ENCODE results near the gene TBC1D22A.

Gene TBC1D22A

DNA sequence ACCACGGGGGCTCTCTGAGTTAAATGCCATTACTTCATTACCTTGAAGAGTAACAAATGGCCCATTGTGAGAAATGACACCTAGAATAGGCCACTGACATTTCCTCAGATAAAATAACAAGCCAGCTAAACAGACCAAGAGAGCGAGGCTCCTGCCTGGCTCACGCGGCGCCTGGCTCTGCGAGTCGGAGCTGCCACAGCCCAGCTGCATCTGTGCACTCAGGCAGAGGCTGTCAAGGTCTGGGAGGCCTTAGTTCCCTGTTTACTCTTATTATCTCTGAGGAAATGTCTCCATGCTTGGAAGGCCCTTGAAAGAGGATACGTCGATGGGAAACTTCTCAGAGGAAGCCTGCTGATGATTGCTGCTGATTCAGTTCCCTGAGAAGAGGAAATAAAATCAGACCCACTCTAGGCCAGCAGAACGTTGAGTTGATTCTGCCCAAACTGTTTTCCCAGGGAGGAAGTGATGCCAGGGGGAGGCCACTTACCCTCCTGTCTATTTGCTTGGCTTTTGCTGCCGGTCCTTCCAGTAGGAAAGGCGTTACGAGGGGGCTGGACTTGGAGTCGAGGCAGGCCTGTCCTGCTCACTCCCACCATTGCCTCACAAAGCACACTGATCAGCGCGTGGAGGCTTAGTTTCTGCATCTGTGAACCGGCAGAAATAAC lies 208.8 kb downstream of the TBC1D22A start:
- no peak for DNase-seq (ENCODE audit: extremely low spot score)
- TF ChIP-seq, protein P1, sequence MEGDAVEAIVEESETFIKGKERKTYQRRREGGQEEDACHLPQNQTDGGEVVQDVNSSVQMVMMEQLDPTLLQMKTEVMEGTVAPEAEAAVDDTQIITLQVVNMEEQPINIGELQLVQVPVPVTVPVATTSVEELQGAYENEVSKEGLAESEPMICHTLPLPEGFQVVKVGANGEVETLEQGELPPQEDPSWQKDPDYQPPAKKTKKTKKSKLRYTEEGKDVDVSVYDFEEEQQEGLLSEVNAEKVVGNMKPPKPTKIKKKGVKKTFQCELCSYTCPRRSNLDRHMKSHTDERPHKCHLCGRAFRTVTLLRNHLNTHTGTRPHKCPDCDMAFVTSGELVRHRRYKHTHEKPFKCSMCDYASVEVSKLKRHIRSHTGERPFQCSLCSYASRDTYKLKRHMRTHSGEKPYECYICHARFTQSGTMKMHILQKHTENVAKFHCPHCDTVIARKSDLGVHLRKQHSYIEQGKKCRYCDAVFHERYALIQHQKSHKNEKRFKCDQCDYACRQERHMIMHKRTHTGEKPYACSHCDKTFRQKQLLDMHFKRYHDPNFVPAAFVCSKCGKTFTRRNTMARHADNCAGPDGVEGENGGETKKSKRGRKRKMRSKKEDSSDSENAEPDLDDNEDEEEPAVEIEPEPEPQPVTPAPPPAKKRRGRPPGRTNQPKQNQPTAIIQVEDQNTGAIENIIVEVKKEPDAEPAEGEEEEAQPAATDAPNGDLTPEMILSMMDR (IDR thresholded peaks at IDR 0.05; ENCODE audit: control extremely low read depth, extremely low read depth, low read depth, missing control alignments) = no peak
- ChIA-PET CTCF (no interaction called here), POLR2A (no interaction called here)

DNA sequence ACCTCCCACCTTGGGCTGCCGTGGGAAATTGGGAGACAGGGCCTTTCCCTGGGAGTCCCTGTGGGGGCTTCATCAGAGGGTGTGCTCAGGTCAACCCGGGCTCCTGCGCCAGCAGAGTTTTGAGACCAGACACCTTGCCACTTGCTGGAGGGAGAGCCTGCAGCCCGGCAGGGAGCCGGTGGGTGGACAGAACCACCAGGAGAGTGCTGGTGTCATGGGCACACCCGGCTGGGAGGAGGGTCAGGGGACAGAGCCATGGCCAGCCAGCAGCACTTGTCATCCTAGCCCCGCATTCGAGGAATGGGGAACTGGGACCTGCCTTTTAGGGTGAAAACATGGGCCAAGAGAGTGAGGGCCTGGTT lies 209.3 kb downstream of the TBC1D22A start:
- no peak for DNase-seq (ENCODE audit: extremely low spot score)
- TF ChIP-seq, protein P1 (IDR thresholded peaks at IDR 0.05; ENCODE audit: control extremely low read depth, extremely low read depth, low read depth, missing control alignments) = no peak
- ChIA-PET CTCF (no interaction called here), POLR2A (no interaction called here)

DNA sequence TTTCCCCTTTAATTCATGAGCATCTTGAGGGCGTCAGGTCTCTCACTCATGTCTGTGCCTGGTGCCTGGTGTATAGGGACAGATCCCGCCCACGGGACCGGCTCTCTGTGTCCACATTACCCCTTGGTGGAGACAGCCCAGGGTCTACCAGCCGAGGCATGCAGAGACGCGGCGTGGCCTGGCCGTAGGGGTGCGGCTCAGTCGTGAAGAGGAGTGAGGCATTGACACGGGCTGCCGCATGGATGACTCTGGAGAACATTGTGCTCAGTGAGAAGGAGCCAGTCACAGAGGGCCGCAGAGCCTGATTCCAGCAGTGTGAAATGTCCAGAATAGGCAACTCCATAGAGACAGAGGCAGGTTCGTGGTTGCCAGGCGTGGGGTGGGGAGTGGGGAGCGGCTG lies 209.8 kb downstream of the TBC1D22A start:
- TF ChIP-seq, protein P1 (IDR thresholded peaks at IDR 0.05; ENCODE audit: control extremely low read depth, extremely low read depth, low read depth, missing control alignments) = no peak
- no peak for DNase-seq (ENCODE audit: extremely low spot score)
- ChIA-PET POLR2A (no interaction called here), CTCF (no interaction called here)

DNA sequence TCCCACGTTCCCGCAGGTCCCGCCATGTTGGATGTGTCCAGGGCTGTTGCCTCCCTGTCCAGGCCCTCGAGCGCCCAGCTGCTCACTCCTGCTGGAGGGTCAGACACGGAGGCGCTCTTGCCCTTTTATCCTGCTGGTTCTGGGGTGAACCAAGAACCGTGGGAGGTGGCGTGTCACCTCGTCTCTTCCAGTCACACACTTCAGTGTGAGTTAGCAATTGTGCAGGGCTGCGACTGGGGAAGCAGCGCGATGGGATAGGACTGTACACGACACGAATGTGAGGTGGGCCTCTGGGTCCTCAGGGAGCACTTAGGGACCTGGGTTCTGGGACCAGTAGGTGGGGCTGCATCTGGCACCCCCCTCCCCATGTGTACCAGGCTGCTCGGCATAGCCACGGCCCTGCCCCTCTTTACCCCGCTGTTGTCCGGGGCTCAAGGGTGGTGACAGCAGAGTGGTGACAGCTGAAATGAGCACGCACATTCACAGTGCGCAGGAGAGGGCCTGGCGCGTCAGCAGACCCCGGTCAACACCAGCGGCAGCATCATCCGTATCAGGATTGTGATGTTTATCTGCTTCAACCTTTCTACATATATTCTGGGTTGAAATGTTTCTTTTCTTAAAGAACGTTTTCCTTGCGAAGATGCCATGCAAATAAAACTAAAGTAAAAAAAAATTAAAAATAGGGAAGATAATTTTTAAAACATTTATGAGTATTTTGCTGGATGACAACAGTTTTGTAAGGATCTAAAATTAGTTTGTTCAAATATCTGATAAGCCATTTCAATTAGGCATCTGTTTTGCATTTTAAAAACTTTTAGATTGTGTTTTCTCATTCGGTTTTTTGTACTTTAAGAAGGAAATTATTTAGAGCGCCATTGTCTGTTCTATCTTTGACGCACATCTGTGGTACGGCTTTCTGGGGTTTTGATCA lies 210.7 kb downstream of the TBC1D22A start:
- DNase-seq (ENCODE audit: extremely low spot score) = no peak
- ChIA-PET POLR2A (no interaction called here), CTCF (no interaction called here)
- TF ChIP-seq, protein P1 (IDR thresholded peaks at IDR 0.05; ENCODE audit: control extremely low read depth, extremely low read depth, low read depth, missing control alignments) = no peak

DNA sequence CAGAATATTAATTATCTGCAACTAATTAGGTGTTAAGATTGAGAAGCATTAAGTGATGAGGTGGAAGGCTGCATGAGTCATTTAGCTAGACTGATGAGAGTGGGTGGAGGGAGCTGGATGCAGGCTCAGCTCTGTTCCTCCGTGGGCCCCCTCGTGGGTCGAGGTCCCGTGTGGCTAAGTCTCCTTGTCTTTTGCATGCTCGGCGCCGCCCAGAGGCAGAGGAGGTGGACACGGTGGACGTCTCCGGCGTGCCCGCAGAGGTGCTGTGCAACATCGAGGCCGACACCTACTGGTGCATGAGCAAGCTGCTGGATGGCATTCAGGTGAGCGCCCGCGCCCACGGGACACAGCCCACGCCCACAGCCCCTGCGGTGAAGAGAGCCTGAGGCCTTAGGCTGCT lies 211.6 kb downstream of the TBC1D22A start:
- POLR2A ChIA-PET = no interaction called here
- TF ChIP-seq, protein P1 (IDR thresholded peaks at IDR 0.05; ENCODE audit: control extremely low read depth, extremely low read depth, low read depth, missing control alignments) = no peak
- CTCF ChIA-PET = no interaction called here
- no peak for DNase-seq (ENCODE audit: extremely low spot score)

DNA sequence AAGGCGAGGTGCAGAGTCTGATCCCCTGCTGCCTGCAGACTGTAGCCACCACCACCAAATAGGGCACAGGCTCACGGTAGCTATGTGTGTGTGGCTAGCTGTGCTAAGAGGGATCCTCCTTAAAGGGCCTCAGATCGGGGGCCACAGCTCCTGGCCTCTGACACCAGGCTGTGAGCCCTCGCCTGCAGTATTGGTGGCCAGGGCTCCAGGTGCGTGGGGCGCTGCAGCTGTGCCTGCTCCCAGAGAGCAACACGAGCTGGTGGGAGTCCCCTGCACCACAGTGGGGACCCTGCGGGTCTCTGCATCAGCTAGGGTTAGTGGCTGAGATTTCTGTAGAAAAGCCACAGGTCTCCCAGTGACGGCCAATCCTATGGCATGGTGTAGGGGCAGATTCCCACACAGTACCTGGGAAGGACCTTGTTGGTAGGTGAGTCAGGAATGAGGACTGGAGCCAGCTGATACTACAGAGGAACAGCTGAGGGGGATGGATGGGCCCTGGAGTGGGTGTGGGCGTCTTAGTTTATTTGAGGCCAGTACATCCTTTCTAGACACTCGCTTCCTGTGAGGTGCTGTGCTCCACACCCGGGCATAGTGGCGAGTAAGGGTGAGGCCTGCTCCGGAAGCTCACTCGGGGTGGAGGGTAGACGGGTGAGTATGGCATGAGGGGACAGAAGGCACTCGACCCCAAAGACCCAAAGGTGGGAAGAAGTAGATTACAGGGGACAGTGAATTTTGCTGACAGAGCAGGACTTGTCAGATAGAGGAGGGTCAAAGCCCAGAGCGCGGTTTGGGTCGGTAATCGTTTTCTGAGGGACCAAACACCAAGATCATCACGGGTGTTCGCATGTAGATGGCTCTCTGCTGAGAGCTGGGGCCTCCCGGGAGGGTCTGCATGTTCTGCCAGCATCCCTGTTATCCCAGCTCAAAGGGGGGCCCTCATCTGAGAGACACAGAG lies 212.5 kb downstream of the TBC1D22A start:
- TF ChIP-seq, protein P1 (IDR thresholded peaks at IDR 0.05; ENCODE audit: control extremely low read depth, extremely low read depth, low read depth, missing control alignments) = no peak
- CTCF ChIA-PET = interaction anchor here (0.9 kb wide), 1 partner anchor 9 kb away, joined by 3 read pairs; no protein-coding TSS in a partner anchor
- DNase-seq (ENCODE audit: extremely low spot score) = no peak
- POLR2A ChIA-PET = no interaction called here
